ENCODE data around the gene PARVB.

Gene PARVB

DNA sequence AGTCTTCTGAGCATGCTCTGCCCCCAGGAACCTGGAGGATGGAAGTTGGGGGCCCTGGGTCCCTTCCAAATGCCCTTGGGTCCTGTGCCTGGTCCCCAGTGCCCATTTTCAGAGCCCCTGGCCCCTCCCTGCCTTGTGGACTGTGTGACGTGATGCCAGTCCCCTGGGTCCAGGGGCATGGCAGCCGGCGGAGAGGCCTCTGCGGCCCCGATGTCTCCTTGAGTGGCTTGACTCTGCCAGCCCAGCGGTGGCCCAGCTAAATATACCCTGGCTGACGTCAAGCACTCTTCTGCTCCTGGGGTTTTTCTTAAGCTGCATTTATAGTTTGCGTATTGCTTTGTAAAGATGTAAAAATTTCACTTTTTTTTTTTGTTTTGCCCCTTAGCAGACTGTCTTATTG is 121.4 kb downstream of the PARVB start:
- no peak for DNase-seq (ENCODE audit: low read depth)
- no peak for TF ChIP-seq POLR2A (IDR thresholded peaks at IDR 0.05; ENCODE audit: extremely low read depth, insufficient read length)
- TF ChIP-seq, protein P1, sequence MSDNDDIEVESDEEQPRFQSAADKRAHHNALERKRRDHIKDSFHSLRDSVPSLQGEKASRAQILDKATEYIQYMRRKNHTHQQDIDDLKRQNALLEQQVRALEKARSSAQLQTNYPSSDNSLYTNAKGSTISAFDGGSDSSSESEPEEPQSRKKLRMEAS (IDR thresholded peaks at IDR 0.05; ENCODE audit: low read depth, low read length), result no peak
- TF ChIP-seq MYC (IDR thresholded peaks at IDR 0.05; ENCODE audit: low read depth, low read length), result no peak
- TF ChIP-seq, protein P2, sequence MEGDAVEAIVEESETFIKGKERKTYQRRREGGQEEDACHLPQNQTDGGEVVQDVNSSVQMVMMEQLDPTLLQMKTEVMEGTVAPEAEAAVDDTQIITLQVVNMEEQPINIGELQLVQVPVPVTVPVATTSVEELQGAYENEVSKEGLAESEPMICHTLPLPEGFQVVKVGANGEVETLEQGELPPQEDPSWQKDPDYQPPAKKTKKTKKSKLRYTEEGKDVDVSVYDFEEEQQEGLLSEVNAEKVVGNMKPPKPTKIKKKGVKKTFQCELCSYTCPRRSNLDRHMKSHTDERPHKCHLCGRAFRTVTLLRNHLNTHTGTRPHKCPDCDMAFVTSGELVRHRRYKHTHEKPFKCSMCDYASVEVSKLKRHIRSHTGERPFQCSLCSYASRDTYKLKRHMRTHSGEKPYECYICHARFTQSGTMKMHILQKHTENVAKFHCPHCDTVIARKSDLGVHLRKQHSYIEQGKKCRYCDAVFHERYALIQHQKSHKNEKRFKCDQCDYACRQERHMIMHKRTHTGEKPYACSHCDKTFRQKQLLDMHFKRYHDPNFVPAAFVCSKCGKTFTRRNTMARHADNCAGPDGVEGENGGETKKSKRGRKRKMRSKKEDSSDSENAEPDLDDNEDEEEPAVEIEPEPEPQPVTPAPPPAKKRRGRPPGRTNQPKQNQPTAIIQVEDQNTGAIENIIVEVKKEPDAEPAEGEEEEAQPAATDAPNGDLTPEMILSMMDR (IDR thresholded peaks at IDR 0.05; ENCODE audit: low read depth, low read length), result no peak

DNA sequence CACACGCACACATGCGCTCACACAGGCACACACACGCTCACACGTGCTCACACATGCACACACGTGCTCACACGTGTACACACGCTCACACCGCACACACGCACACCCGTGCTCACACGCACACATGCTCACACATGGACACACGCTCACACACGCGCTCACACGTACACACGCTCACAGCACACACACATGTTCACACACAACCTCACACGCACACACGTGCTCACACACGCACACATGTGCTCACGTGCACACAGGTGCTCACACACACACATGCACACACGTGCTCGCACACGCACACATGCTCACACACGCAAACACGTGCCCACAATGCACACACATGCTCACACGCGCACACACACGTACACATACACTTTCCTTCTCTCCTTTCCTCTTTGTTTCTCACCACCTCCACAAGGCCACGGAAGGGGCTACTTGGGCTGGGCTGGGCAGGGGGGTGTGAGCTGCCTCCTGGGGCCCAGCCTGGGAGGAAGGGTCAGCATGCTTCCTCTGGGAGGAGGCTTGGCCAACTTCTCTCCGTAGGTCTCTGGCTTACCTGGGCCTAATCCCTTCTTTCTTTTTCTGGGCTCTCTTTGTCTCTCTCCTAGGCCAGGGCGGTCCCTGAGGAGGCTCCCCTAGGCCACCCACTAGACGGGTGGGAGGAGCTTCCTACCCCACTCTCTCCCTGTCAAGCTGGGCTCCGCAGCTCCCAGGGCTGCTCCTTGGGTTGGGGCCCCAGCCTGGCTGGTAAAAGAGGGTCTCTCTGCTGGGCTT is 122.2 kb downstream of the PARVB start:
- DNase-seq (ENCODE audit: low read depth), result no peak
- no peak overlapping the region for H3K4me3 ChIP-seq (ENCODE audit: low read depth, low read length)
- TF ChIP-seq MYC (IDR thresholded peaks at IDR 0.05; ENCODE audit: low read depth, low read length) (no peak), POLR2A (IDR thresholded peaks at IDR 0.05; ENCODE audit: extremely low read depth, insufficient read length) (no peak)
- TF ChIP-seq, protein P1 (IDR thresholded peaks at IDR 0.05; ENCODE audit: low read depth, low read length), result no peak
- TF ChIP-seq, protein P2 (IDR thresholded peaks at IDR 0.05; ENCODE audit: low read depth, low read length), result no peak

More for the DNA sequence above, 121.4 kb downstream of the PARVB start:
- H3K4me3 ChIP-seq (ENCODE audit: low read depth, low read length), result no peak overlapping the region

DNA sequence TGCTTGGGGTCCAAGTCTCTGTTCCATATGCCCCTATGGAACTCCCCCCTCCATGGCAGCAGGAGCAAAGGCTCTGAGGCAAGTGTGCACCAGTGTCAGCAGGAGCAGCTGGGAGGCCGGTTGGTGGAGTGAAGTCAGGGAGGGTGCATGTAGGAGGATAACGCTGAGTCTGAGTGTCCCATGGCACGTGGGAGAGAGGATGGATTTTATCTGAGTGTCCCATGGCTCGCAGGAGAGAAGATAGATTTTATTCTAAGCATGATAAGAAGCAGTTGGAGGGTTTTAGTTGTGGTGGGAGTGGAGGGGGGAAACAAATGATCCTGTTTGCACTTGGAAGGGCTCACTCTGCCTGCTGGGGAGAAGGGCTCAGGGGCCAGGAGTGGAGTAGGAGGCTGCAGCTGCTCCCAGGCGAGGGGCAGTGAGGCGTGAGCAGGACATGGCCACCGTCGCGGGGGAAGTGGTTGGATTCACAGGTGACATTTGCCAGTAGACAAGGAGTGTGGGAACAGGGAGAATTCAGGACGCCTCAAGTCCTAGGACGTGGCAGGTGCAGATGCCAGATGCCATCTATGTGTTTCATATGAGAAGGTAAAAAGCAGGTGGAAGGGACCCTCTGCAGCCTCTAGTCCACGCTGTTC is 123.0 kb downstream of the PARVB start:
- TF ChIP-seq, protein P2 (IDR thresholded peaks at IDR 0.05; ENCODE audit: low read depth, low read length), result no peak
- H3K4me3 ChIP-seq (ENCODE audit: low read depth, low read length), result no peak overlapping the region
- DNase-seq (ENCODE audit: low read depth), result no peak

DNA sequence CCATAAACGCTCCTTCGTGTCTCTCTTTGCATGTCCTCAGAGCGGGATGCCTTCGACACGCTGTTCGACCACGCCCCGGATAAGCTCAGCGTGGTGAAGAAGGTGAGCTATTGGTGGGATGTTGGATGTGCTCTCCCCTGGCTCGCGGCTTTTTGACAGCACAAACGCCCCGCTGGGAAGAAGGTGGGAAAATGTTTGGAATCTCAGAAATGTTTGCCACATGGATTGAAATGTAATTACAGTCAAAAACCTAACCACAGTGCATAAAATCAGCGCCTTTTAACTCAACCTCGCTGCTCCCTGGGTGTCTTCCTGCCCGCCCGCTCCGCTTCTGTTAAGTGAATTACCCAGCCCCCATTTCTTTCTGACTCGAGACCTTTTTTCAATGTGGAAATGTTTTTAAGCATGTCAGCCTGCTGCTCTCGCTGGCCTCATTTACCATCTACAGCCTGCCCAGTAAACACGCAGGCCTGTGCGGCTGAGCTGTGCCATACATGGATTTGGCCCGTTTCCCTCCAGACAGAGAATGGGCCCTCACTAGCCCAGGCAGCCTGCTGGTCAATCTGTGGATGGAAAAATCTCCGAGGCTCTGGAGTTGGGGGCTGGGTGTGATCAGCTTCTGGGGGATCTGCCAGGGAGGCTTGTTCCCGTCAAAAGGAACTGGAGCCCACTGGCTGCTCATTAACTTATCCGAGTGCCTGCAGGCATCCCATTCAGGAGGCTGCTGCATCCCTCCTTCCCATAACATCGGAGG is 123.9 kb downstream of the PARVB start:
- TF ChIP-seq, protein P1 (IDR thresholded peaks at IDR 0.05; ENCODE audit: low read depth, low read length), result no peak
- TF ChIP-seq, protein P2 (IDR thresholded peaks at IDR 0.05; ENCODE audit: low read depth, low read length), result no peak
- TF ChIP-seq MYC (IDR thresholded peaks at IDR 0.05; ENCODE audit: low read depth, low read length), result no peak
- no peak for TF ChIP-seq POLR2A (IDR thresholded peaks at IDR 0.05; ENCODE audit: extremely low read depth, insufficient read length)
- no peak for DNase-seq (ENCODE audit: low read depth)
- H3K4me3 ChIP-seq (ENCODE audit: low read depth, low read length), result no peak overlapping the region

DNA sequence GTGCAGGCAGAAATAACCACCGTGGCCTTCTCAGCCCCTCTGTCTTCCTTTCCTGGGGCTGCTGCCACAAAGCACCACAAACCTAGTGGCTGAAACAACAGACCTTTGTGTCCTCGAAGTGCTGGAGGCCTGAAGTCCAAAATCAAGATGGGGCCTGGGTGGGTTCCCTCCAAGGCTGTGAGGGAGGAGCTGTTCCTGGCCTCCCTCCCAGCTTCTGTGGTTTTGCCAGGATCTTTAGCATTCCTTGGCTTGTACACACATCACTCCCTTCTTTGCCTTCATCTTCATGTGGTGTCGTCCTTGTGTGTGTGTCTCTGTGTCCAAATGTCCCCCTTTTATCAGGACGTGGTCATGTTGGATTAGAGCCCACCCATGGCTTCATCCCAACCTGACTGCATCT is 127.6 kb downstream of the PARVB start:
- no peak overlapping the region for H3K4me3 ChIP-seq (ENCODE audit: low read depth, low read length)
- TF ChIP-seq MYC (IDR thresholded peaks at IDR 0.05; ENCODE audit: low read depth, low read length), result no peak
- no peak for DNase-seq (ENCODE audit: low read depth)

DNA sequence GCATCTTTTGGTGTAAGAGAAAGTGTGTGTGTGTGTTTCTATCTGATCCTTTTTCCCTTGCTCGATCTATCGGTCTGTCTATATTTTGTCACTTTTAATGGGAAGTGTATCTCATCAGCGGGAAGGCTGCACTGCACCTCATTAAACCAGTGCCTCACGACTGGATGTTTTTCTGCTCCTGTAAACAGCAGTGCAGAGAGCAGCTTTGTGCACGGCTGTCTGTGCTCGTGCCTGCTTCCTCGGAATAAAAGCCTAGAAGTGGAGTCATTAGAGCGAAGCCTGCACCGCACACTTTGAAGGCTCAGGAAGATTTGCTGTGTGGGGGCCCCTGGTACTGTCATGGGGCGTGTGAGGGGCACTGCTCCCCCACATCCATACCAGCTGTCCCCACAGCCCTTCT is 129.6 kb downstream of the PARVB start:
- DNase-seq (ENCODE audit: low read depth), result no peak
- H3K4me3 ChIP-seq (ENCODE audit: low read depth, low read length), result no peak overlapping the region
- TF ChIP-seq, protein P2 (IDR thresholded peaks at IDR 0.05; ENCODE audit: low read depth, low read length), result no peak
- TF ChIP-seq MYC (IDR thresholded peaks at IDR 0.05; ENCODE audit: low read depth, low read length), result no peak
- TF ChIP-seq POLR2A (IDR thresholded peaks at IDR 0.05; ENCODE audit: extremely low read depth, insufficient read length), result no peak
- TF ChIP-seq, protein P1 (IDR thresholded peaks at IDR 0.05; ENCODE audit: low read depth, low read length), result no peak
